ENCODE results near the gene MCF2.

The MCF2 gene, protein sequence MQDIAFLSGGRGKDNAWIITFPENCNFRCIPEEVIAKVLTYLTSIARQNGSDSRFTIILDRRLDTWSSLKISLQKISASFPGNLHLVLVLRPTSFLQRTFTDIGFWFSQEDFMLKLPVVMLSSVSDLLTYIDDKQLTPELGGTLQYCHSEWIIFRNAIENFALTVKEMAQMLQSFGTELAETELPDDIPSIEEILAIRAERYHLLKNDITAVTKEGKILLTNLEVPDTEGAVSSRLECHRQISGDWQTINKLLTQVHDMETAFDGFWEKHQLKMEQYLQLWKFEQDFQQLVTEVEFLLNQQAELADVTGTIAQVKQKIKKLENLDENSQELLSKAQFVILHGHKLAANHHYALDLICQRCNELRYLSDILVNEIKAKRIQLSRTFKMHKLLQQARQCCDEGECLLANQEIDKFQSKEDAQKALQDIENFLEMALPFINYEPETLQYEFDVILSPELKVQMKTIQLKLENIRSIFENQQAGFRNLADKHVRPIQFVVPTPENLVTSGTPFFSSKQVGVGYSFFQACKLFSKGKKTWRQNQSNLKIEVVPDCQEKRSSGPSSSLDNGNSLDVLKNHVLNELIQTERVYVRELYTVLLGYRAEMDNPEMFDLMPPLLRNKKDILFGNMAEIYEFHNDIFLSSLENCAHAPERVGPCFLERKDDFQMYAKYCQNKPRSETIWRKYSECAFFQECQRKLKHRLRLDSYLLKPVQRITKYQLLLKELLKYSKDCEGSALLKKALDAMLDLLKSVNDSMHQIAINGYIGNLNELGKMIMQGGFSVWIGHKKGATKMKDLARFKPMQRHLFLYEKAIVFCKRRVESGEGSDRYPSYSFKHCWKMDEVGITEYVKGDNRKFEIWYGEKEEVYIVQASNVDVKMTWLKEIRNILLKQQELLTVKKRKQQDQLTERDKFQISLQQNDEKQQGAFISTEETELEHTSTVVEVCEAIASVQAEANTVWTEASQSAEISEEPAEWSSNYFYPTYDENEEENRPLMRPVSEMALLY

GRCh38 chrX:139708067-139708466 is at the start of gene MCF2:
Gene MCF2 (minus strand): TSS chrX:139708167. CDS start chrX:139651744, 56,423 bp downstream.
- Histone ChIP-seq H3K4me3 (ENCODE audit: low read depth in 1 of 2, low read length in 2 of 2) (no peak within 1 kb of the TSS), H3K36me3 (ENCODE audit: control insufficient read depth in 1 of 2, insufficient read depth in 2 of 2, low read length in 2 of 2) (no peaks in the 10 kb centered on the region), H3K27ac (ENCODE audit: low read length) (no peak within 1 kb of the TSS), H3K27me3 (ENCODE audit: low read depth, low read length) (no peaks in the 10 kb centered on the region), H3K4me1 (ENCODE audit: control insufficient read depth in 1 of 2, insufficient read depth in 2 of 2, low read length in 2 of 2) (no peaks in the 10 kb centered on the region), H3K9me3 (ENCODE audit: control insufficient read depth in 1 of 2, low read length in 2 of 2) (no peaks in the 10 kb centered on the region)

DNA sequence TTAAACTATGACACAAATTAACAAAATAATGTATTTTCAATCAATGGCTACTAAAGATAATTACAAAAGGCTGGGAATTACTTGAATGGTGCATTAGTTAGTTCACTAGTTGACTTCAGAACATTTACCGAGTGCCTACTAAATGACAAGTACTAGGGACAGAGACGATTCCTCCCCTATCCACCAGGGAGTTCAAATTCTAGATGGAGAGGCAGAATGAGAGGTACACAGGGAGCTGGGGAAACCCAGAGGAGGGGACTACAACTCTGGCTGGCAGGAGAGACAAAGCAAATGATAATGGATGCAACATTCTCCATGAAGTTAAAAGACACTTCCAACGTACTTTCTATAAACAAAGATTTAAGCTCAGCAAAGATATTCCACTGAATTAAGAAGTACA is 43.1 kb upstream of the MCF2 start:
- H3K36me3 ChIP-seq (ENCODE audit: control insufficient read depth in 1 of 2, insufficient read depth in 2 of 2, low read length in 2 of 2), result peaks cover 0 to 4% of the 10 kb centered on the region in 2 donors
- H3K4me1 ChIP-seq (ENCODE audit: control insufficient read depth in 1 of 2, insufficient read depth in 2 of 2, low read length in 2 of 2), result no peaks in the 10 kb centered on the region
- no peaks in the 10 kb centered on the region for H3K27me3 ChIP-seq (ENCODE audit: low read depth, low read length)
- peaks cover 0 to 5% of the 10 kb centered on the region in 2 donors for H3K9me3 ChIP-seq (ENCODE audit: control insufficient read depth in 1 of 2, low read length in 2 of 2)
- H3K4me3 ChIP-seq (ENCODE audit: low read depth in 1 of 2, low read length in 2 of 2), result no peak overlapping the region
- no peak overlapping the region for H3K27ac ChIP-seq (ENCODE audit: low read length)

- no peaks in the 10 kb centered on the region for H3K4me1 ChIP-seq (ENCODE audit: control insufficient read depth in 1 of 2, insufficient read depth in 2 of 2, low read length in 2 of 2)
Observed at GRCh38 chrX:139750390-139750789, 42.4 kb upstream of the MCF2 start.

DNA sequence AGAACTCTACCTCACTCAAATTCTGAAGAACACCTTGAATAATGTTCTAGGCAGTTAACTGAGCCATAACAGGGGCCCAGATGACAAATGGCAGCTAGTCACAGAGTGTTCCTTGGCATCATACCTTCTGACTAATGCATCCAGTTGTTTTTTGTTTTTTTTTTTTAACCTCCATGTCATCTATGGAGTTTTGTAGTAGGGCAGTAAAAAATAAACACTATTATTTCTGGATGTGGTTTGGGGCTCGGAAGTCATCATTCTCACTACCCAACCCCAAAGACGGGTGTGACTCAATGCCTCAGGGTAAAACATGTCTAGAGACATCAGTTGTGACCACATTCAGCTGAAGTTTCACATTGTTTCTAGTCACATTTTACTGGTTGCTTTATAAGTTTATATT is 31.2 kb upstream of the MCF2 start:
- Histone ChIP-seq H3K9me3 (ENCODE audit: control insufficient read depth in 1 of 2, low read length in 2 of 2) (no peaks in the 10 kb centered on the region), H3K36me3 (ENCODE audit: control insufficient read depth in 1 of 2, insufficient read depth in 2 of 2, low read length in 2 of 2) (peaks cover 4 to 5% of the 10 kb centered on the region in 2 donors), H3K4me1 (ENCODE audit: control insufficient read depth in 1 of 2, insufficient read depth in 2 of 2, low read length in 2 of 2) (no peaks in the 10 kb centered on the region), H3K27ac (ENCODE audit: low read length) (no peak overlapping the region), H3K4me3 (ENCODE audit: low read depth in 1 of 2, low read length in 2 of 2) (no peak overlapping the region), H3K27me3 (ENCODE audit: low read depth, low read length) (no peaks in the 10 kb centered on the region)

More at GRCh38 chrX:139750390-139750789, 42.4 kb upstream of the MCF2 start:
- Histone ChIP-seq H3K27me3 (ENCODE audit: low read depth, low read length) (no peaks in the 10 kb centered on the region), H3K36me3 (ENCODE audit: control insufficient read depth in 1 of 2, insufficient read depth in 2 of 2, low read length in 2 of 2) (peaks cover 0 to 4% of the 10 kb centered on the region in 2 donors), H3K9me3 (ENCODE audit: control insufficient read depth in 1 of 2, low read length in 2 of 2) (peaks cover 0 to 5% of the 10 kb centered on the region in 2 donors), H3K4me3 (ENCODE audit: low read depth in 1 of 2, low read length in 2 of 2) (no peak overlapping the region), H3K27ac (ENCODE audit: low read length) (no peak overlapping the region)

DNA sequence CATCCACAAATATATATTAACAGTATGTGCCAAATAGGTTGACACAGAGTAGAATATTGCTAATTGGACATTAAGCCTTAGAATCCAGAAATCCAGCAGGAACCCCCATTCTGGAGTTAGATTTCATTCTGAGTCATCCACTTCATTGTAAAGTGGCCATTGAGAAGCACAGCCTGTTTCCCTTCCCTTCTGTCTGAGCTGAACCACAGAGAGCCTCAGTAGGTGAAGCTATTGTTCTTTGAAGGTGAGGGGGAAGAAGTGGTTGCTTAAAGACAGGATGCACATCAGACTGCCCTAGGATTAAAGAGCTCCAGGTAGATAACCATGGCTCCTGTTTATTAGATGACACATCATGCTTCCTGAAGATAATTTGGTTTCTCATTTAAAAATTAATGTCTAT is 30.6 kb upstream of the MCF2 start:
- Histone ChIP-seq H3K27me3 (ENCODE audit: low read depth, low read length) (no peaks in the 10 kb centered on the region), H3K27ac (ENCODE audit: low read length) (no peak overlapping the region)

DNA sequence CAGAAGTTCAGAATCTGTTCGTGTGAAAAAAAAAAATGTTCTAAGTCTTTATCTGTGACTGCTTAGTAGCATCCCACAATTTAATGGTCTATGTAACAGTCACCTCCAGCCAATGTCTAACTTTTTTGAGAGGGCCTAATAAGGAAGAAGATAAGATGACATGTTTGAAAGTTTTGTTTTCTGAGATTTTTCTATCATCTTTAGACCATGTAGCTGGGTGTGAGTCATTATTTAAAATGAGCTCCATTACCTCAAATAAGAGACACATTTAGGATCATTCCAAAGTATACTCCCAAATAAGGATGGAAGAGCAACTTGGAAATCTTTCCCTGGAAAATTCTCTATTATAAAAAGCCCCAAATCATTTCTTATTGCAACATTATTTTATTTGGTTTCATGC is 28.2 kb upstream of the MCF2 start:
- H3K9me3 ChIP-seq (ENCODE audit: control insufficient read depth in 1 of 2, low read length in 2 of 2), result no peaks in the 10 kb centered on the region
- no peak overlapping the region for H3K27ac ChIP-seq (ENCODE audit: low read length)
- peaks cover 0 to 5% of the 10 kb centered on the region in 2 donors for H3K36me3 ChIP-seq (ENCODE audit: control insufficient read depth in 1 of 2, insufficient read depth in 2 of 2, low read length in 2 of 2)
- H3K4me3 ChIP-seq (ENCODE audit: low read depth in 1 of 2, low read length in 2 of 2), result no peak overlapping the region
- no peaks in the 10 kb centered on the region for H3K27me3 ChIP-seq (ENCODE audit: low read depth, low read length)
- no peaks in the 10 kb centered on the region for H3K4me1 ChIP-seq (ENCODE audit: control insufficient read depth in 1 of 2, insufficient read depth in 2 of 2, low read length in 2 of 2)

More for the DNA sequence above, 30.6 kb upstream of the MCF2 start:
- Histone ChIP-seq H3K4me3 (ENCODE audit: low read depth in 1 of 2, low read length in 2 of 2) (no peak overlapping the region), H3K4me1 (ENCODE audit: control insufficient read depth in 1 of 2, insufficient read depth in 2 of 2, low read length in 2 of 2) (no peaks in the 10 kb centered on the region), H3K9me3 (ENCODE audit: control insufficient read depth in 1 of 2, low read length in 2 of 2) (no peaks in the 10 kb centered on the region), H3K36me3 (ENCODE audit: control insufficient read depth in 1 of 2, insufficient read depth in 2 of 2, low read length in 2 of 2) (peaks cover 0 to 5% of the 10 kb centered on the region in 2 donors)

- no peaks in the 10 kb centered on the region for H3K9me3 ChIP-seq (ENCODE audit: control insufficient read depth in 1 of 2, low read length in 2 of 2)
- no peaks in the 10 kb centered on the region for H3K4me1 ChIP-seq (ENCODE audit: control insufficient read depth in 1 of 2, insufficient read depth in 2 of 2, low read length in 2 of 2)
- no peaks in the 10 kb centered on the region for H3K27me3 ChIP-seq (ENCODE audit: low read depth, low read length)
- H3K4me3 ChIP-seq (ENCODE audit: low read depth in 1 of 2, low read length in 2 of 2), result no peak overlapping the region
- H3K27ac ChIP-seq (ENCODE audit: low read length), result no peak overlapping the region
- H3K36me3 ChIP-seq (ENCODE audit: control insufficient read depth in 1 of 2, insufficient read depth in 2 of 2, low read length in 2 of 2), result peaks cover 0 to 5% of the 10 kb centered on the region in 2 donors
Observed at GRCh38 chrX:139734996-139735395, 27.0 kb upstream of the MCF2 start.

DNA sequence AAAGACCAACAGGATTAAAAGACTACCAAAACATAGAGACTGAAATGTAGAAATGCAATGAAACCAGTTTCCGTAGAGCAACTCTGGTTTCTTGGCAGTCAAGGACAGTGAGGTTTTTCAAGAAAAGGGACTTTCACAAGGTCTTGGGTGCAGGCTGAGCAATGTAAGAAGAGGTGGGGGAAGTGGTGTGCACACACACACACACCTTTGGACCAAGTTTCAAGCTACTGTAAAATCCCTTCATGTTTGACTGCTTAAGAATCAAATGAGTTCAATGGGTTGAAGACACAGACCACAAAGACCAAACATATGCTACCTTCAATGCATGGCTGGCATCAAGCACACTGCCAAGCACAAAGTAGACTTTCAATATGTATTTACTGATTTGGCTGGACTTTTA is 17.8 kb upstream of the MCF2 start:
- H3K4me1 ChIP-seq (ENCODE audit: control insufficient read depth in 1 of 2, insufficient read depth in 2 of 2, low read length in 2 of 2), result no peaks in the 10 kb centered on the region
- H3K36me3 ChIP-seq (ENCODE audit: control insufficient read depth in 1 of 2, insufficient read depth in 2 of 2, low read length in 2 of 2), result no peaks in the 10 kb centered on the region
- H3K4me3 ChIP-seq (ENCODE audit: low read depth in 1 of 2, low read length in 2 of 2), result no peak overlapping the region

DNA sequence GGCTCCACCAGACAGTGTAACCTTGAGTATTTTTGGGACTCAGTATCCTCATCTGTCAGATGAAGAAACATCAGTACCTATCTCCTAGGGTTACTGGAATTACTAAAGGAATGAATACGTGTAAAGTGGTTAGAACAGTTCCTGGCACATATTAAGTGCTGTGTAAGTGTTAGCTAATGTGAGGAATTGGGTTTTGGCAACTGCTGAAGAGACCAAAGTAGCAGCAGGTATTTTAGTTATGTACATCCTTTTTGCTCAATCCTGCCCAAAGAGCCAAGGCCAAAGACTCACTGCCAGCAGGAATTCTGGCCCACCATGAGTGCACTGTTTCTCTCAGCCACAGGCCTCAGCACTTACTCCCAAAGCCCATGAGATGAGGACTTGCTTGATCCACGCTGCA is 16.7 kb upstream of the MCF2 start:
- no peaks in the 10 kb centered on the region for H3K27me3 ChIP-seq (ENCODE audit: low read depth, low read length)
- no peak overlapping the region for H3K27ac ChIP-seq (ENCODE audit: low read length)
- no peaks in the 10 kb centered on the region for H3K9me3 ChIP-seq (ENCODE audit: control insufficient read depth in 1 of 2, low read length in 2 of 2)
- no peaks in the 10 kb centered on the region for H3K36me3 ChIP-seq (ENCODE audit: control insufficient read depth in 1 of 2, insufficient read depth in 2 of 2, low read length in 2 of 2)
- H3K4me1 ChIP-seq (ENCODE audit: control insufficient read depth in 1 of 2, insufficient read depth in 2 of 2, low read length in 2 of 2), result no peaks in the 10 kb centered on the region
- H3K4me3 ChIP-seq (ENCODE audit: low read depth in 1 of 2, low read length in 2 of 2), result no peak overlapping the region

More for the DNA sequence above, 17.8 kb upstream of the MCF2 start:
- H3K27ac ChIP-seq (ENCODE audit: low read length), result no peak overlapping the region
- no peaks in the 10 kb centered on the region for H3K9me3 ChIP-seq (ENCODE audit: control insufficient read depth in 1 of 2, low read length in 2 of 2)
- no peaks in the 10 kb centered on the region for H3K27me3 ChIP-seq (ENCODE audit: low read depth, low read length)

DNA sequence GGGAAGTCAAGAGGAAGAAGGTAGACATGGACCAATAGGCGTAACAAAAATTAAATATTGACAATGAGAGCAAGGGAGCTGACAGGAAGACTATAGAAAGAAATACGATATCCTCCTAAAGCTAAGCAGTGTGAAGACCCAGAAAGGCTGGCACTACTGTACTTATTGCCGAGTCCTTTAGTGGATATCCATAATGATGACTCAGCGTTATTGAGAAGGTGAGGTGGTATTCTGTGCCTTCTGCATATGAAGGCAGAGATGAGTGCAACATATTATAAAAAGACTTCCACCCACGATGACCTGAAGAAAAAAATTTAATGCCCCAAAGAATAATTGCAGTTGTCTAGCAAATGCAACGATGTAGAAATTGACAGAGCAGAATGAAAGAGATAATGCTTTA is 13.0 kb upstream of the MCF2 start:
- Histone ChIP-seq H3K4me3 (ENCODE audit: low read depth in 1 of 2, low read length in 2 of 2) (no peak overlapping the region), H3K4me1 (ENCODE audit: control insufficient read depth in 1 of 2, insufficient read depth in 2 of 2, low read length in 2 of 2) (no peaks in the 10 kb centered on the region), H3K36me3 (ENCODE audit: control insufficient read depth in 1 of 2, insufficient read depth in 2 of 2, low read length in 2 of 2) (no peaks in the 10 kb centered on the region), H3K9me3 (ENCODE audit: control insufficient read depth in 1 of 2, low read length in 2 of 2) (no peaks in the 10 kb centered on the region), H3K27me3 (ENCODE audit: low read depth, low read length) (no peaks in the 10 kb centered on the region), H3K27ac (ENCODE audit: low read length) (no peak overlapping the region)

GRCh38 chrX:139720136-139720535 is 12.2 kb upstream of the MCF2 start:
- Histone ChIP-seq H3K9me3 (ENCODE audit: control insufficient read depth in 1 of 2, low read length in 2 of 2) (no peaks in the 10 kb centered on the region), H3K36me3 (ENCODE audit: control insufficient read depth in 1 of 2, insufficient read depth in 2 of 2, low read length in 2 of 2) (no peaks in the 10 kb centered on the region), H3K4me1 (ENCODE audit: control insufficient read depth in 1 of 2, insufficient read depth in 2 of 2, low read length in 2 of 2) (no peaks in the 10 kb centered on the region), H3K27ac (ENCODE audit: low read length) (no peak overlapping the region), H3K4me3 (ENCODE audit: low read depth in 1 of 2, low read length in 2 of 2) (no peak overlapping the region), H3K27me3 (ENCODE audit: low read depth, low read length) (no peaks in the 10 kb centered on the region)
